ENCODE data around the gene VTCN1.
A peak's percentile ranks its signal among the peaks of the same experiment; 100 is the strongest.

Gene VTCN1

DNA sequence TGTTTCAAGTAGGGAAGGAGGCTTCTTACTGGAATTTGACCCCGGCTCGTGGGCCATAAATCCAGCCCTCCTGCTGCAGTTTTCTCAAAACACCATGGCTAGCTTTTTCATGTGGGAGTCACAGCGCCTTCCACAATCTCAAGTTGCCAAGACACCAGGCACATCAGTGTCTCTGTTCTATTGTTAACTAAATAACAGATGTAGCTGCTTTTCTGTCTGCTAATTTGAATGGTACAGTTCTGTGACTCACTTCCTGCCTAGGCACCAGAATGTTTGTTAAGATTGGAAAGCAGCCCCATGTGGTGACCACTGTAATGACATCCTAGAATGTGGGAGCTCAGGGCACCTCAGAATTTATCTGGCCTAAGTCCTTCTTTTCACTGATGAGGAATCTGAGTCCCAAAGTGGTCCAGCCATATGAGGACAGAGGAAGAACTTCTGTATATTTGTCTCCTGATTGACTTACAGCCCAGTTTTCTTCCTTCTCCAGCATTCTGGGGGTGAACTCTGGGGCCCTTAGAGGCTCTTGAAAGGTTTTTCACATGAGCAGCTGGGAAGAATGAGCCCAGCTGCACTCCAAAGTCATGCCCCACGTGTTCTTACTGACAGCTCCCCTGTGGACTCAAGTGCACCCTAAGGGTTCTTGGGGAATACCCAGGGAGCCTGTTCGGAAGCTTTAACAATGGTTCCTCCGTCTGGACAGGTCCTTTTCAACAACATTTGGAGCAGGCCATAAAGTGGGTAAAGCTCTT lies 116.7 kb downstream of the VTCN1 start:
- peak in 1 of 2 experiments; percentile 34 for DNase-seq

All from stimulated activated CD4-positive, alpha-beta T cell treated with anti-CD3 and anti-CD28 coated beads, Interleukin-4, amount 100 ng/mL, for 4 hours (primary cell).